ENCODE measurements around the gene RAB9A. TPM values are rescaled to one million over a fixed set of nuclear protein-coding genes. Genes with fewer than 3 reads are reported as not detected.

RAB9A gene
- total and polyA plus RNA-seq, 2 of the 8 experiments (the other 6 are each of a cell fraction or from before 2014, with no cell fraction given): 21.8 to 34.0 TPM

- TF ChIP-seq, protein P1, sequence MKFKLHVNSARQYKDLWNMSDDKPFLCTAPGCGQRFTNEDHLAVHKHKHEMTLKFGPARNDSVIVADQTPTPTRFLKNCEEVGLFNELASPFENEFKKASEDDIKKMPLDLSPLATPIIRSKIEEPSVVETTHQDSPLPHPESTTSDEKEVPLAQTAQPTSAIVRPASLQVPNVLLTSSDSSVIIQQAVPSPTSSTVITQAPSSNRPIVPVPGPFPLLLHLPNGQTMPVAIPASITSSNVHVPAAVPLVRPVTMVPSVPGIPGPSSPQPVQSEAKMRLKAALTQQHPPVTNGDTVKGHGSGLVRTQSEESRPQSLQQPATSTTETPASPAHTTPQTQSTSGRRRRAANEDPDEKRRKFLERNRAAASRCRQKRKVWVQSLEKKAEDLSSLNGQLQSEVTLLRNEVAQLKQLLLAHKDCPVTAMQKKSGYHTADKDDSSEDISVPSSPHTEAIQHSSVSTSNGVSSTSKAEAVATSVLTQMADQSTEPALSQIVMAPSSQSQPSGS (IDR thresholded peaks at IDR 0.05; ENCODE audit: low read length): no peak
- no peak for TF ChIP-seq NRF1 (IDR thresholded peaks at IDR 0.05; ENCODE audit: low read depth, low read length)
- no peak for TF ChIP-seq CTCF (IDR thresholded peaks at IDR 0.05; ENCODE audit: control extremely low read depth in 1 of 3, insufficient read depth in 1 of 3, low read depth in 1 of 3, low read length in 3 of 3)
- TF ChIP-seq CBX5 (IDR thresholded peaks at IDR 0.05; ENCODE audit: low read depth, low read length): no peak
- TF ChIP-seq KDM5A (IDR thresholded peaks at IDR 0.05; ENCODE audit: low read length): no peak
Observed at GRCh38 chrX:13688384-13688957, 457 bp upstream of the RAB9A start (continued).

Data from H1 (cell line).